Stimulated activated CD4-positive, alpha-beta T cell treated with anti-CD3 and anti-CD28 coated beads, Interleukin-4, amount 100 ng/mL, for 24 hours (primary cell): ENCODE measurements around the gene DFFB.
"Not testable (repeated sequence)": the region's sequence is repeated elsewhere in the genome, so short reads cannot be mapped to it uniquely, and the experiment has no call there.

Experiments used
- DNase-seq: peaks from one replicate; pipeline ENCODE4 v3.0.0-alpha.2; 2020

DFFB gene, protein sequence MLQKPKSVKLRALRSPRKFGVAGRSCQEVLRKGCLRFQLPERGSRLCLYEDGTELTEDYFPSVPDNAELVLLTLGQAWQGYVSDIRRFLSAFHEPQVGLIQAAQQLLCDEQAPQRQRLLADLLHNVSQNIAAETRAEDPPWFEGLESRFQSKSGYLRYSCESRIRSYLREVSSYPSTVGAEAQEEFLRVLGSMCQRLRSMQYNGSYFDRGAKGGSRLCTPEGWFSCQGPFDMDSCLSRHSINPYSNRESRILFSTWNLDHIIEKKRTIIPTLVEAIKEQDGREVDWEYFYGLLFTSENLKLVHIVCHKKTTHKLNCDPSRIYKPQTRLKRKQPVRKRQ

DNA sequence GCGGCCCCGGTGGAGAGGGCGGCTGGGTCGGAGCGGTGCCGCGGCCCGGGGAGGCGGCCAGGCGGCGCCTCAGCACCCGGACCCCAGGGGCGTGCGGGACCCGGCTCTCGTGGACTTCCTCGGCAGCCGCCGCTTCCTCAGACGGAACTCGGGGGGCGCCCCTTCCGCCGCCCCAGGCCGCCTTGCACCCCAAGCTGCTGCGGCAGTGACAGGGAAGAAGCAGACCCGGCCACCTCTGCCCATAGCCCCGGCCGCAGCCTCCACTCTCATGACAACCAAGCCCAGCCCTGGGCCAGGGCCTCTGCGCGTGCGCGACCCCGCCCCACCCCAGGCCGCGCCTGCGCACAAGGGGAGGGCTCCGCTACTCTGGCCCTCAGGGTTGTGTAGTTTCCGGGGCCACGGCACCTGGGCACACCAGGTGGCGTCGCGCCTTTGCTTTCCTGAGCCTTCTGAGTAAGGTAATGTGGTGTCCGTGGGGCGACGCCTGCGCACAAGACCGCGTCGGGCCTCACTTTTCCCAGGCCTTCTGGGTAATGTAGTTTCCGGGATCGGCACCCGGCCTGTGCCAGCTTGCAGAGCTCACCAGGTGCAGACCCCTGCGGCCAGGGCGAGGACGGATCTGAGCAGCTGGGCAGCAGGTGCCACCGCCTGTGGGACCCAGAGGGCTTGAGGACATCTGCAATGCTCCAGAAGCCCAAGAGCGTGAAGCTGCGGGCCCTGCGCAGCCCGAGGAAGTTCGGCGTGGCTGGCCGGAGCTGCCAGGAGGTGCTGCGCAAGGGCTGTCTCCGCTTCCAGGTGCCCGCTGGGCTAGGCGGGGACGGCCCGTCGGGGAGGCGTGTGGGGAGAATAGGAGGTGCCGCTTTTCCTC is at the start of gene DFFB, which contains the start of gene CEP104:
Gene DFFB, plus strand, starts transcription at position 554 of the 868 bp plus-strand sequence. Its CDS starts 128 bp downstream, at position 682.
Gene CEP104, minus strand, starts transcription at position 289 of the 868 bp plus-strand sequence. CDS start 4,804 bp downstream, outside the sequence.
- DNase-seq, result peak; percentile 96

DNA sequence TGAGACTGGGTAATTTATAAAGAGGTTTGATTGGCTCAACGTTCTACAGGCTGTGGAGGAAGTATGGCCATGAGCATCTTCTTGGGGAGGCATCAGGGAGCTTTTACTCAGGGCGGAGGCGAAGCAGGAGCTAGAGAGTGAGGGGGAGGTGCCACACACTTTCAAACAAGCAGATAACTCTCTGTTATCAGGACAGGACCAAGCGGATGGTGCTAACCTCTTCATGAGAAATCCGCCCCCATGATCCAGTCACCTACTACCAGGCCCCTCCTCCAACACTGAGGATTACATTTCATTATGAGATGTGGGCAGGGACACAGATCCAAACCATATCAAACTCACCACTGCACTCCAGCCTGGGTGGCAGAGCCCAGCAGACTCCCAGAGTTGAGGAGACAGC is 49.5 kb upstream of the DFFB start:
- no peak for DNase-seq

DNA sequence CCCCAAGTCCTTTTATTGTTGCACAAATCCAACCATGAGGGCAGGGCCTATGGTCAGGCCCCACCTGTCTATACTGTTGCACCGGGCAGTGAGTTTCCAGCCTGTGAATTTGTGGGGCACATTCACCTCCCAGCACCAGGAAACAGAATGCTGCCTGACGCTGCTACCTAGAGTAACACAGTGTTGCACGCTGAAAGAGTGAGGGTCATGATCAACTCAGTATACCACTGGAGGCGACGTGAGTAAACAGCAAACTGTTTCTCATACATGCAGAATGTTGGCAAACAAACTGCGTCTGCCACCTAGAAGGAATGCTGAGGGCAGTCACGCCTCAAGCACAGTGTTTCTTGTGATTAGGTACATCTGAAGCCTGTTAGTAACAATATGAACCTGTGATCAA is 47.6 kb upstream of the DFFB start:
- no peak for DNase-seq

DNA sequence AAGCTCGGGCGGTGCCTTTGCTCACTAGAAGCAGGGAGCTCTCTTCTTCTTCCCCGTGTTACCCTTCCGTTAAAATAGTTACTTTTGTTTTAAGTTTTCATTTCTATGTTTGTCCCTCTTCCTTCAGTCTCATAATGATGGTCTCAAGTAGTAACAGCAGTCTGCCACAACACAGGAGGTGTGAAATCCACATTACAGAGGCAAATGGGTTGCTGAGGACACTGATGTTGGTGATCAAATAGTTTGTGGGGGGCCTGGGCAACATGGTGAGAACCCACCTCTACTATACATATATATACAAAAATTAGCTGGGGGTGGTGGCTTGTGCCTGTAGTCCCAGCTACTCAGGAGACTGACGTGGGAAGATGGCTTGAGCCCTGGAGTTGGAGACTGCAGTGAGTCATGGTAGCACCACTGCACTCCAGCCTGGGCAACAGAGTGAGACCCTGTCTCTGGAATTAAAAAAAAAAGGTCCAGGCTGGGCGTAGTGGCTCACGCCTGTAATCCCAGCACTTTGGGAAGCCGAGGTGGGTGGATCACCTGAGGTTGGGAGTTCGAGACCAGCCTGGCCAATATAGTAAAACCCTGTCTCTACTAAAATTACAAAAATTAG is 47.0 kb upstream of the DFFB start:
- DNase-seq, result not testable (repeated sequence)

DNA sequence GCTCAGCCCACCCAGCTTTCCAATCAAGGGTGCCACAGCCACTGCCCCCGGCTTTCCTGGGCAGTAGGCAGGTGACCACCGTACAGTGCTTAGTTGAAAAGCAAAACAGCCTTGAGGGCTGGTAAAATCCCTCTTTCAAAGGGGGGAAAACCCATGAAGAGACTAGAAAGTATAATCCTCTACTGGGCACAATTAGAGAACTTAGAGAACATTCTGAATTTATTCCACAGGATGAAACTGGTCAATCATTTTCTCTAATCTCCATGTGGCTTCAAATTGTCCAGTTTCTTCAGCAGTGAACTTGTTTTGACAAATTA is 45.7 kb upstream of the DFFB start:
- no peak for DNase-seq

DNA sequence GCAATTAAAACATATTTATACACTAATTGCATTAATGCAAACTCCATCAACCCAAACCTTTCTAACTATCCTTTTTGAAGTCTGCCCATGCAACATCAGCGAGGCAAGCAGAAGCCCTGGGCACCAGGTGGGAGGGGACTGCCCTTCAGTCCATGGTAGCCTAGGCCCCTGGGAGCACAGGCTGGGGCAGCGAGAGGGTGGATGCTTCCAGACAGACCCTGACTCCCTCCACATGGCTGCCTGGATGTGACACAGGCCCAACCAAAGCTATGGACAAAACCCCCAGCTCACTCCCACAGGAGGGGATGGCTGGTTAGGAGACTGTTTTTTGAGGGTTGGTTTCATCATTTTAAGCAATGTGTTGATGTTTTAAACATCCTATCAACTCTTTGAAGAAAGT is 43.2 kb upstream of the DFFB start:
- no peak for DNase-seq

DNA sequence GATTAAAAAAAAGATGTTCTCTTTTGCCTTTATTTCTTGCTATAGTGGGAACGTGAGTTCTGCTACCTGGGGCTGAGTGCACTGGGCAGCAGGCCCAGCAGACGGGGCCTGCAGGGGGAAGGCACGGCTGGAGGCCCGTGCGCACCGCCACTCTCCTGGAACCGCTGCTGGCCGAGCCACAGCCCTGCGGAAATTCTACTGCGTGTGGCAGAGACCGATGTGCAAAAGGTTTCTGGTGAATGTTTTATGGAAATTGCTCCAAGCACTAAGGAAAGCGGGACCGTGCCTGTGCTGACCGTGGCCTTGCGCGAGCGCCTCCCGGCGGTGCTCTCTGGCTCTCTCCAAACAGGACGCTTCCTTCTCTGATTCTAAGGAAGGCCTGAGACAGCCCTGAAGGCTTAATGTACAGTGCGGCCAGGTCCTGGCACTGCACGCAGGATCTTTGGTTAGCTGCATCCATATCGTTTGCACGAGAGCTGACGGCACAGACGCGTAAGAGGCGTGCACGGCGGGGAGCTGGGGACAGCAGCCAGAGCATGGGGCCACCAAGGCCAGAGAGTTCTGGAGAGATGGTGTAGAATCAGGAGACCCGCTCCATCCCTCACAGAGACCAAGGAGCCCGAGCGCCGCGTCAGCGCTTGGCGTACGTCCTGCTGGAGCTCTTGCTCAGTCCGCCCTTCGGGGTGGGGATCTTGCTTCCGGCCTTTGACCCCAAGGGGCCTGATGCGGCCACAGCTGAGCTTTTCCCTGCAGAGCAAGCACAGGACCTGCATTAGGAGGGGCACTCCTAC is 42.3 kb upstream of the DFFB start:
- no peak for DNase-seq

DNA sequence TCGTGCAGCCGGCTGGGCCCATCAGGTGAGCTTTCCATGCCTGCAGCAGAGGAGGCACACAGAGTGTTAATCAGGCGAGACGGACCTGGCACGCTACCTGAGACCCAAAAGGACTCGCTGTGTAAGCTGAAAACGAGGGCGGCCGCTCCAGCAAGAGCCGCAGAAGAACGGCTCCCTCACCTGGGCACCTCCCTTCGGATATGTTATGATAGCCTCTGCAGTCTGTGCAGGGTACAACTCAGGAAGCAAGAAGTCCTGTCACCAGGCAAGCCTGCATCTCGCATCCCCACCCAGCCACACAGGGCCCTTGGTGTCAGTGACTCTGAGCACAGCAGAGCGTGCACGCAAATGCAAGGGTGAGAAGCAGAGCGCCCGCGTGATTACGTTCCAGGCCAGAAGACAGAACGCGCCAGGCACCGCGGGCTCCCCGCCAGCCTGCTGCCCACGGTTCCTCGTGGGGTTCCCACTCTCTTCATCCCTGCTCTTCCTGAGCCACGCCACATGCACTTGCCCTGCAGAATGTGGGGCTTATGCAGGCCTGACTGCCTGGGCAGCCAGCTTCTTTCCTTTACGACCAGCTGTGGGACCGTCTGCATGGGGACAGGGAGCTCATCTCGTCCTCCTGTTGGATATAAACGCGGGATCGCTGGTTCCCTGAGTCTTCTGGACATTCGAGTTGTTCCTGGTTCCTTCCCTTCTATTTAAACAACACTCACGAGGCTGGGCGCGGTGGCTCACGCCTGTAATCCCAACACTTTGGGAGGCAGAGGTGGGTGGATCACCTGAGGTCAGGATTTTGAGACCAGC is 40.7 kb upstream of the DFFB start:
- no peak for DNase-seq

DNA sequence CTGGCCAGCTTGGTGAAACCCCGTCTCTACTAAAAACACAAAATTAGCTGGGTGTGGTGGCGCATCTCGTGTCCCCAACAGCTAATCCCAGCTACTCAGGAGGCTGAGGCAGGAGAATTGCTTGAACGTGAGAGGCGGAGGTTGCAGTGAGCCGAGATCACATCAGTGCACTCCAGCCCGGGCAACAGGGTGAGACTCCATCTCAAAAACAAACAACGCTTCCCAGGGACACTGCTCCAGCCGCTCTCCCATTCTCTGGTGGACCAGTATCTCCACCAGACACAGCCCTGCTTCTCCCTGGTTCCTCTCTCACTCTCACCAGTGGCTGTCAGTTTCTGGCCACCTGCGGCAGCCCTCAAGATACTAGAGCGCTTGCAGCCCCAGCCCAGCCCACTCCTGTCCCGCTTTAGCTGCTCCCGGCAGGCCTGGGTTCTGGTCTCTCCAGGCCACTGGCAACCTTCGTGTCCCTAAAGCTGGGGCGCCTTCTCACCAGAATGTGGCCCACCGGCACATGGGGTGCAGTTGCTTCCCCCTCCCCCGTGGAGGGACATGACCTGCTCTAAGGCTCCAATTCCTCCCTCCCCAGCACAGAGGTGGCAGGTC is 40.0 kb upstream of the DFFB start:
- no peak for DNase-seq

DNA sequence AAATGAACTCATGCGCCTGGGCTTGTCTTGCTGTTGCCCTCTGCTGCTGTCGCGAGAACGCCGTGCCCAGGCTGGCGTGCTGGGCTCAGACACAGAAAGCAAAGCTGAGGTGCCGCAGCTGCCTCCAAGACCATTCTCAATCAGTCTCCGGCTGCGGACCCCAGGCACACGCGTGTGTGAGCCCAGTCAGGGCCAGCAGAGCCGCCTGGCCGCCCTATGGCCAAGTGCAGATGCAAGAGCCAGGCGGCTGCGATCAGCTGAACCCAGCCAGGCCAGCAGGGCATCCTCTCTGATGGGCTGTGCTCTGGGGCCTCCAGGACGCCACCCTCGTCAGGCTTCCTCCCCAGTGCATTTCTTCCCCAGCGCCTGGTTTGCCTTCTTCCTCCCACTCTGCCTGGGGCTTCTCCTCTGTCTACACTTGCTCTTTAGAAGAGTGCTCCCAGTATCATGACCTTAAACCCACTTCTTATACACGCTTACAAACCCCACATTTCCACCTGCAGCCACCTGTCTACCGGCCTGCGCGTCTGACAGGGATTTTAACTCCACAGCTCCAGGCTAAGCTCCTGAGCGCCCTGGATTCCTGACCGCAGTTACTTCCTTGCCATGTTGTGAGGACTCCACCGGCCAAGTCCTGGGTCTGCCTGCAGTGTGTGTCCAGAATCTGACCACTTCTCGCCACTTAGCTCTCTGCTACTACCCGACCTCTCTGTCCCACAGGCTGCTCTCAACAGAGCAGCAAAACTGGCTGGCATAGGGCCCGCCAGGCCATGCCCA is 39.3 kb upstream of the DFFB start:
- DNase-seq, result no peak

DNA sequence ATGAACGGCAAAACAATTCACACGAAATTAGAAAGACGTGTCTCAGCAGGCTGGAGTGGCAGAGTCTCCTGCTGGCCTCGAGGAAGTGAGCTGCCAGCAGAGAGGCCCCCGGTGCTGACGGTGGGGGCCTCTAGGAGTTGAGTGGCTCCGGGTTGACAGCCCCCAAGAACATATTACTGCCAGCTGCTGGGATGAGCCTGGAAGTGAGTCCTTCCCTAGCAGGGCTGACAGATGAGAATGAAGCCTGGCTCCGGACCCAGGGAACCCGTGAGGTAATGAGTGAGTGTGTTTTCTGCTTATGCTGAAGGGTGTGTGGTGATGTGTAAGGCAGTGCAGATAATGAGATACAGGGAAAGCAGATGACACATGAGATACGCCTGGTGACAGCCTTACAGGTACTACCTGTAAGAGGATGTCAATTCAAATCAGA is 37.5 kb upstream of the DFFB start:
- no peak for DNase-seq

DNA sequence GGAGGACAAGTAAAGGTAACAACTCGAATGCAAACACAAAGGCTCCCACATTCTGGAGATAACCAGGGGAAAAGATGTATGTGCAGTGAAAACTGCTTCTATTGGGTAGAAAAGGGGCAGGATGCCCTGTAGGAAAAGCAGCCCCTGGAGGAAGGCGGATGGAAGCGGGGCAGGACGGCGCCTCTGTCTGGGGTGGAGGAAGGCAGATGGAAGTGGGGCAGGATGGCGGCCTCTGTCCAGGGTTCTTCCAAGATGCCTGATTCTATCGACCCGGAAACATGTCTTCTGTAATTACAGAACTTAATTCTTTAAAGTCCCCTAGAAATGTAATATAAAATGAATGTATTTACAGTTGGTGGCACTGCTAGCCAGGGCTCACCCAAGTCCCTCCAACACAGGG is 37.0 kb upstream of the DFFB start:
- no peak for DNase-seq

DNA sequence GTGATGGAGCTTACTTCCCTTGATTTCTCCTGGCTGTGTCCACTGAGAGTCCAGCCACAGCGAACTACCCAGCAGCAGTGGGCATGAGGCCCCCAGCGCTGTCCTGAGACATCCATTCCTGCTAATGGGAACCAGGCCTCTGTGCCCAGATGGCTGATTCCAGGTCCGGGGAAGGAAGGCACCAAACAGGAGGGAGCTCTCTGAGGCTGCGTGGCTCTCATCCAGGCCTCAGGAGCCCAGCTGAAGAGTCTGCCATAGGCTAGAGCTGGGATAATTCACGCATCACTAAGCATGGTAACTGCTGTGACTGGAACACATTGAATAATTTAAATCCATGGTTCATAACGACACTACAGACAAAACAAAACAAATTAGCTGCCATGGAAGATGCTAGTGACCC is 36.3 kb upstream of the DFFB start:
- DNase-seq, result no peak

DNA sequence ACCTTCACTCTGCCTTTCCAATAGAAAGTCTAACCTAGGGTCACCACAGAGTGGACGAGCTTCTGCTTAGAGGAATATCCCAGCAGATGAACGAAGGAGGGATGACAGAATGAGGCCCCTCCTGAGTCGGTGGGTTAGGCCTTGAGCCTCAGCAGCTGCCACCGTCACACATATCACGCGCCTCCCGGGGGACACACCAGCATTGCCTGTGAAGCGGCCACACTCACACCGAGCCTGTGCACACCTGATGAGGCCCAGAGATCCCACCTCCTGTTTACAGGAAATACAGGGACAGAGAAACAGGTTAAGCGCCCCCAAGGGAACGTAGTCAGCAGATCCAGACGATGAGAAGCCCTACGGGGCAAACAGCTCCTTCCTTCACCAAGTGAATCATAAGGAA is 35.8 kb upstream of the DFFB start:
- no peak for DNase-seq

DNA sequence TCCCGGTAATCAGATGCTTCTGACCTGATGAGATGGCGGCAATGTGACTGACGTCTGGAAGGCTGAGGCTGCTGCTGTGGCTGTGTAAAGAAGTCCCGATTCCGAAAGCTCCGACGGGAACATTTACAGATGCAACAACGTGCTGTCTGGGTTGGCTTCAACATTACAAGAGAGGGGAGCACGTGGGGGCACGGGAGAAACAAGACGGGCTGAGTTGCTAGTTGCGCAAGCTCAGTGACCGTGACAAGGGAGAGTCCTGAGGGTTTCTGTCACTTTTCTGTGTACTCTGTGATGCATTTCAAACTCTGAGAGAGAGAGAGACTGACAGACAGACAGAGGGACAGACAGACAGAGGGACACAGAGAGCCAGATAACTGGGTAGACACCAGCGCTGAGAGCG is 35.4 kb upstream of the DFFB start:
- DNase-seq, result no peak

DNA sequence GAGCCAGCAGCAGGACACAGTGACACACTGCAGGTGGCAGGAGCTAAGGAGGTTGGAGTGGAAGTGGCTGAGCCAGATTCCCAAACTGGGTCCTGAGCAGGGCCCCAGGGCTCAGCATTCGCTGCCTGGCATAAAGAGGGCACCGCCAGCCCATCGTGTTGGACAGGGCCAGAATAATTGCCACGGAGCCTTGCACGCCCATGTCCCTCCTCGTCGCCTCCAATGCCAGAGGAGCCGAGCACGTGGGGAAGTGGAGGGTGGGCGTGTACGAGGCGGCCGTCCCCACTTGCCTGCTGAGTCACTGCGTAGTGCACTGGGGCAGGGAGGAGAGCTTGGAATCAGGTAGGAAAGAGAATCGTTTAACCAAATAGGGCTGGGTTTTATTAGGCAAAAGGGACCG is 34.9 kb upstream of the DFFB start:
- DNase-seq, result no peak

DNA sequence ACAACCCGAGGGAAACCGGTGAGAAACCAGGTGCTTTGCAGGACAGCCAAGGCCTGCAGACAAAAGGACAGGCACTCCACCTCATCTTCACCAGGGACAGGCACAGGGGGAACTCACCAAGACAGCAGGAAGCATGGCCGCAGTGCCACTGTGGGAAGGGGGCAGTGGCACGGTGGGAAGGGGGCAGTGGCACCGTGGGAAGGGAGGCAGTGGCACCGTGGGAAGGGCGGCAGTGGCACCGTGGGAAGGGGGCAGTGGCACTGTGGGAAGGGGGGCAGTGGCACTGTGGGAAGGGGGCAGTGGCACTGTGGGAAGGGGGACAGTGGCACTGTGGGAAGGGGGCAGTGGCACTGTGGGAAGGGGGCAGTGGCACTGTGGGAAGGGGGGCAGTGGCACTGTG is 32.6 kb upstream of the DFFB start:
- DNase-seq, result no peak

DNA sequence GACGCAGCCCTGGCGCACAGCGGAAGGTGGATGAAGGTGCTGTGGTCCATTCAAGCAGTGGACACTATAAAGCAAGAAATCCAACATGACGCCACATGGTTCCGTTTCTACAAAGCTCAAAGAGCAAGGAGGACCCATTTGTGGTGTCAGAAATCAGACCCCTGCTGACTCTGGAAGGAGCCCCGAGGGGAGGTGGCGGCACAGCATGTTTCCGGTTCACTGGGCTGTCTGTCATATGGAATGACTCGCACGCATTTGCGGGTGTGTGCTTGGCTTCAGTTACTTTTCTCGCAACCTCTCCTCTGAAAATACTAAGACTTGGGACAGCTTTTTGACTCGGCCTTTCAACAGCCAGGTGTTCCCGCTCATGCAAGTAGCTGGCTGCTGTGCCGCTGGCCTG is 31.9 kb upstream of the DFFB start:
- no peak for DNase-seq

DNA sequence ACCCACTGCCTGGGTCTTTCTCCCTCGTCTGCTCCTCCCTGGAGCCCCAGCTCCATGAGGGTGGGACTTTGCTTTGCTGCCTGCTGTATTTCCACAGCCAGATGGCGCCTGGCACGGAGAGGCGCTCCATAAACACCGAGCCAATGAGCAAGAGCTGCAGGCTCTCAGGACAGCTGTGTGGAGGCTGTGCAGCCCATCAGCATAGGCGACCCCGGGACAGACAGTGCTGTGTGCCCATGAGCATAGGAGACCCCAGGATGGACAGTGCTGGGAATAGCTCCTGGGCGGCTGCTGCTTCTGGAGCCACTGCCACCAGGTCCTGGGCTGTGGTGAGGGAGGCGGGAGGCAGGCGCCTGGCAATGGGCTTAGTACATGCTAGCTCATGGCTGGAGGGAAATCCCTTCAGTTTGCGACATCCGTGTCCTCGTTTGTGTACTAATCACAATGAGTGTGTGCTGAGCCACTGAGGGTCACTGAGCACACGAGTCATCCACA is 29.4 kb upstream of the DFFB start:
- DNase-seq, result no peak

DNA sequence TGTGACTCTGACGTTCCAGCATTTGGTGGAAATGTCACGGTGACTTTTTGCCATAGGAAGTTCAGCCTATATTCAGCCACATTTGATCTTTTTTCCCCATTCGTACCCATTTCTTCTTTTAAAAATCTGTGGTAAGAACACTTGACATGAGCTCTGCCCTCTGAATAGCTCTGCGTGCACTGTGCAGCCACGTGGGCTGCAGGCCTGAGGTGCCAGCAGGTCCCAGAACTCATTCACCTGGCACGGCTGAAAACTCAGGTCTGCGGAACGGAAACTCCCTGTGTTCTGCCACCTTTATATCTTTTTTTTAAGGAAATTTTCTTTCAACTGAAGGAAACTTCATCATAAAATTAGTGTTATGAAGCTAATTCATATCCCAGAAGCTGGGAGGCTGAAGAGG is 28.9 kb upstream of the DFFB start:
- DNase-seq, result no peak

DNA sequence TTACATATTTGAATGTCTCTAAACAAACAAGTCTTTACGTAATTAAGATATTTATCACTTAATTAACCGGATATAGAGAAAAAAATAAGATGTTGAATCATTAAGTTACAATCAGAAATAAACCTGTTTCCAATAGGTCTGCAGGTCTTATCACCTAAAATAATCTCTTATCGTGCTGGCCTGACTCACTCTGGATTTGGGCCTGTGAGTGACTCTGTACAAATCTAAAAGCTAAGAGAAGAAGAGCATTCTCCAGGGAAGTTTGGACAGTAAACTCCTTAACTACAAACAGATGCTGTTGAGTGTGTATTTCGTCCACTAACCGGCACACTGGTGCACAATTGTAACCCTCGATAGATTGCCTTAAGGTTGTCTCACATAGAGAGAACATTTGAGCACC is 25.6 kb upstream of the DFFB start:
- no peak for DNase-seq
